ENCODE data around the gene PHF21B.

The PHF21B gene

DNA sequence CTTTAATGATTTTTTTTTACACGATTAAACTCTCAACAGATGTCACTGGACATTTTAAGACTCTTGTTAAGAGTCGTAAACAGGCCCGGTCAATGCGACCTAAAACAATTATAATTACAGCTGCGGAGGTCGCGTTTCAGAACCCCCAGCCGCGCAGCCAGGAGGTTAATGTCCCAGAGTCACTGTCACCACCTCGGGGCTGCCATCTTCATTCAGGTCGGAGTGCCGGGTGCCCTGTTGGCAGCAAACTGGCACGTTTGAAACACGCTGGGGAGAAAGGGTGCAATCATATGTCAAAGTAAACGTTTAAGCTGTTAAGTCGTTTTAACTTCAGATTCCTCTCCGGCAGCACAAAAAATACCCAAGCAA lies 711 bp upstream of the PHF21B start:
- no peak for DNase-seq

- peak; percentile 7 for DNase-seq
These were observed 827 bp downstream of the PHF21B start for GRCh38 chr22:45008751-45009605.

DNA sequence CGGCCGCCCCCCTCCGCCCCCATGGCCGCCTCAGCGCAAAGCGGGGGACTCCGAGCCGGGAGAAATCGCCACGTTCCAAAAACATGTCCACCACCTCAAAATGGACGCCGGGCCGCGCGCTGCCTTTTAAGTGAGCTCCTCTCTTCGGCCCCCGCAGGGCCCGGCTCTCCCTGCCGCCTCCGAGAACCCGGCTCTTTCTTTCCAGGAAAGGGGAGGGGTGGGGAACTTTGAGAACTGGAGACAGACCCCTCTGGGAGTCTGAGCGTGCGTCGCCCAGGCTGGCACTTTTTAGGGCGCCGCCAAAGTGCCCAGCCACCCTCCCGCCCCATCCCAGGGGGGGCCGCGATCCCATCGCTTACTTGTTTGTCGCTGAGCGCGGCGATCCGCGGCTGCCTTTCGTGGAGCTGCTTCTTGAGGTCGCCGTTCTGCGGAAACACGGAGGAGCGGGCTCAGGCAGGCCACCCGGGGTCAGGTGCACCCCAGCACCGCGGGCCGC lies 1.6 kb downstream of the PHF21B start:
- DNase-seq, result no peak

DNA sequence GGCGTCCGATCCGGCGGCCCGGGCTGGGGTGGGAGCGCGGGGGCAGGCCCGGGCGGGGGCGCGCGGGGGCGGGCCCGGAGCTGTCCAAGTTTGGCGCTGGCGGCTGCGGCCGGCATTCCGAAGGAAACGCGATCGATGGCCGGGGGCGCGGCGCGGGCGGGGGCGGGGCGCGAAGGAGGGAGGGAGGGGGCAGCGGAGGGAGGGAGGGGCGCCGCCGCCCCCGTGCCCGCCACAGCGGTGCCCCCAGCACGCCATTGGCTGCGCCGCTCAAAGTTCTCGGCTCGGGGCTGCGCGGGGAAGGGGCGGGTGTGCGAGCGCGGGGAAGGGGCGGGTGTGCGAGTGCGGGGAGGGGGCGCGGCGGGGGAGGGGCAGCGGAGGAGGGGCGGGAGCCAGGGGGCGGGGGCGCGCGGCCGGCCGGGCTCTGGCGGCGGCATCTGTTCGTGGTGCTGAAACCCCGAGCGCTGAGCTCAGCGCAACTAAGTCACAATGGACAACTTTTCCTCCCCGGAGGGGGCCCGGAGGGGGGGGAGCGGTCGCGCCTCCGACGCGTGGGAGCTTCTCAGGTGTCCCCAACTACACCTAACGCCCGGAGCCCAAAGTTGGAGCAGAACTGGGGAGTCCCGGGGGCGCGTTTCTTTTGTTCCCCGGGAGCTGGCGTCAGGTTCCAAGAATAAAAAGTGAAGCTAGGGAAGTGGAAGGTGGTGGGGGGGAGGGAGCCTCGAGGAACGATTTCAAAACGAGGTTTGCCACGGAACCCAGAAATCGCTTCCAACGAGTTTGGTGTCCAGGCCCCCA lies 2.2 kb downstream of the PHF21B start:
- DNase-seq, result no peak

- DNase-seq, result no peak
These were observed 2.8 kb downstream of the PHF21B start for GRCh38 chr22:45006964-45007390.

- no peak for DNase-seq
These were observed 3.5 kb downstream of the PHF21B start for GRCh38 chr22:45006111-45006963.

GRCh38 chr22:45001653-45002052 lies 8.2 kb downstream of the PHF21B start:
- no peak for DNase-seq

GRCh38 chr22:45000330-45000729 lies 9.5 kb downstream of the PHF21B start:
- DNase-seq, result no peak

GRCh38 chr22:44999687-45000086 lies 10.1 kb downstream of the PHF21B start:
- DNase-seq, result no peak

- no peak for DNase-seq
These were observed 10.6 kb downstream of the PHF21B start for GRCh38 chr22:44999231-44999630.

DNA sequence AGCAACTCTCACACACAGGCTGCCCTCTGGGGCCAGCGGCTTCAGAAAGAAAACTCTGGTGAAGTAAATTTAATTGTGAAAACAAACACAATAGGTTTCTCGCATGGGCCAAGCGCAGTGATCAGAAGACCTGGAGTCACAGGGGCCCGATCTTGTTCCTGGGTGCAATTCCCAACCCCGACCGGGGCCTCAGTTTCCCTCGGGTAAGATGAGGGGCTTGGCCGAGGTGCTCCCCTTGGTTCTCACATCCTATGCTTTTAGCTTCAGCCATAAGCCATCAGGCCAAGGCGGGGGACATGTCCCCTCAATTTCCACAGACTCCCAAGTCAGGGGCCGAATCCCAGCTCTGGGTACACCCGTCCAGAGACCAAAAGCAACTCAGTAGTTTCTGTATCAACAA lies 11.5 kb downstream of the PHF21B start:
- no peak for DNase-seq

DNA sequence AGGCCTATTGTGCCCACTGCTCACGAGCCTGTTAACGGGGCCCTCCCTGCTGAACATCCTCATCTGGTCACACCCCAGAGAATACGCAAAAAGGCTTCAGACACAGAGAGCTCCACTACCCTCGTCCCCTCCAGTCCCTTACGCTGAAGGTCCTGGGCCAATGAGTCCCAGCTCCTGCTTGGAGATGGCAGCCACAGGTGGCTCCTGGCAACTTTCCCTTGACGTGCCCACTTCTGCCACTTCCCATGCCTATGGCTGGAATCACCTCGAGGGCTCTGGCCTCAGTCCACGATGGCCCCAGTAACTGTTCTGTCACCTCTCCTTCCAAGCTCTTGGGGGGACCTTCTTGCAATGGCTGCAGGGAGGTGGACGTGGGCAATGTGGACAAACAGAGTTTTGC lies 12.7 kb downstream of the PHF21B start:
- DNase-seq, result no peak

- DNase-seq, result no peak
These were observed 13.2 kb downstream of the PHF21B start for GRCh38 chr22:44996648-44997047.

GRCh38 chr22:44996120-44996519 lies 13.7 kb downstream of the PHF21B start:
- no peak for DNase-seq

GRCh38 chr22:44995715-44996114 lies 14.1 kb downstream of the PHF21B start:
- no peak for DNase-seq

- DNase-seq, result no peak
These were observed 14.7 kb downstream of the PHF21B start for GRCh38 chr22:44995105-44995514.

DNA sequence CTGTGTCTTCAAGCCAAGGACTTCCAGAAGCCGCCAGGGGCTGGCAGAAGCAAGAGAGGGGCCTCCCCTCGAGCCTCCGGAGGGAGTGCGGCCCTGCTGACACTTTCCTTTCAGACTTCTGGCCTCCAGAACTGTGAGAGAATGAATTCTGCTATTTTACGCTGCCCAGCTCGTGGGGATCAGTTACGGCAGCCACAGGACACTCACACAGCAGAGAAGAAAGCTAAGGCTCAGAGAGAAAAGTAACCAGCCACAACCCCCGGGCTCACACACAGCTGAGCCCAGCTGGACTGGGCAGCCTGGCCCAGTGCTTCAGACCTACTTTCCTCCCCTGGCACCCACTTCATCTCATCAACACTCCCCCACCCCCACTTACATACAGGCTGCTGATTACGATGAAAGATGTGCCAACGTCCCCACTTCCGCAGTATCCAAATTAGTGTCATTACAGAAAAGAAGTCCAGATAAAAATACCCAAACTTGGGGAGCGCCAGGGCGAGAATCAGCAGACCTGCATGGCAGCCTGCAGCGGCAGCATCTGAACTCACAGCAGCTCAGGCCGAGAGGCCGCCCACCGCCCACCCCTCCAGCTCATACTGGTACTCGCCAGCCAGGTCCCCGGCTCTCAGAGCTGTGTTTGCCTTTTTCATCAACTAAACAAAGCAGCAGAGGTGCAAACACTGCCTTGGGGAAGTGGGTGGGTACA lies 15.3 kb downstream of the PHF21B start:
- no peak for DNase-seq

DNA sequence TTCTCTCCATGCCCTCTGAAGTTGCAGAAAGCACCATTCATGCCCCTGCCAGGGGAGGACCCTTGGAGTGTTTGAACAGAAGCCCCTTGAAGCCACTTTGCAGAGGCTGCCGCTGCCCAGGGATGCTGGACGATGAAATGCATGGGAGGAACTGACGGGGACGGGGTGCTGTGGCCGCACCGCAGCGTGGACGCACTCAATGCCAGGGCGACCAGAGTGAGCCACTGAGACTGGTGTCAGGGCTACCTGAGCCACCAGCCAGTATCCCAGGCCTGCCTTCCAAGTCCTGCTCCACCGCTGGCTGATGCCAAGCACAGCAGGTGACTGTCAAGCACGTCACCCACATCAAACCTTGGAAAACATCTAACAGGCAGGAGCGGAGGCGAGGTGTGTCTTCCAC lies 17.6 kb downstream of the PHF21B start:
- DNase-seq, result no peak

GRCh38 chr22:44991218-44991617 lies 18.6 kb downstream of the PHF21B start:
- DNase-seq, result no peak

DNA sequence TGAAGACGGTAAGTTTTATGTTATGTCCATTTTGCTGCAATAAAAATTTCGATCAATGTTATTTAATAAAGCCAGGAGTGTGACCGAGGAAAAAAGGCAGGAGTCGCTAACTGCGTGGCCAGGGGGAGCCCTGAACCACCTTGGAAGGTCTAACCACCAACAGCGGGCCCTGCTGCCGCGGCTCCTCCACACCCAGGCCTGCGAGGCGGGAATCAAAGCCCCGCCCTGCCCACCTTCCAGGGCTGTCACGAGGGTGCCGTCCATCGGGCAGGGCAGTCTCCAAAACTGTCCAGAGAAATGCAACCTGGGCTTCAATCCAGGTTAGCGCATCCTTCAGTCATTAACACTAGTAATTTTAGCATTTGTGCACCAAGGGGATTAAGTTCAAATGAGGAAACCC lies 19.0 kb downstream of the PHF21B start:
- DNase-seq, result no peak

- DNase-seq, result no peak
These were observed 19.5 kb downstream of the PHF21B start for GRCh38 chr22:44990328-44990727.

- DNase-seq, result no peak
These were observed 21.1 kb downstream of the PHF21B start for GRCh38 chr22:44988671-44989070.

Data from activated CD4-positive, alpha-beta T cell treated with anti-CD3 and anti-CD28 coated beads, Interleukin-2, Interleukin-6, amounts not matched to agents 100 ng/mL and 50 ng/mL, durations not matched to agents 16 hours and 8 hours (primary cell).